Tibial artery (tissue), 4 donors: Measurements from ENCODE around the gene FBXL5.

Experiments
- DNase-seq, 2 donors: peaks; one replicate each; pipeline ENCODE4 v3.0.0-alpha.2; 2019
- H3K27ac ChIP-seq, 2 donors: fragments of 200-600 bp; sonication (generic) in 1 of 2; 1 replicate in 1 of 2; 2 replicates in 1 of 2; pipeline ENCODE4 v1.5.1; 2018 to 2019; ENCODE audit warnings: mild to moderate bottlenecking in 1 of 2
- H3K27me3 ChIP-seq, 2 donors: fragments of 200-600 bp; sonication (generic) in 1 of 2; one replicate each; pipeline versions ENCODE4 v1.5.1 to v1.6.0; 2016 to 2019
- H3K36me3 ChIP-seq, 3 donors: fragments of 200-600 bp; sonication (generic) in 2 of 3; one replicate each; pipeline ENCODE4 v1.5.1; 2016 to 2019; ENCODE audit warnings: mild to moderate bottlenecking in 2 of 3
- H3K4me1 ChIP-seq, 4 donors: fragments of 200-600 bp; sonication (generic) in 2 of 4; 1 replicate in 3 of 4; 2 replicates in 1 of 4; pipeline ENCODE4 v1.5.1; 2016 to 2019
- H3K4me3 ChIP-seq, 2 donors: fragments of 200-600 bp; sonication (generic) in 1 of 2; 1 replicate in 1 of 2; 2 replicates in 1 of 2; pipeline ENCODE4 v1.5.1; 2018 to 2019; ENCODE audit warnings: mild to moderate bottlenecking in 2 of 2
- H3K9me3 ChIP-seq, 3 donors: fragments of 200-600 bp; sonication (generic) in 1 of 3; one replicate each; pipeline ENCODE4 v1.5.1; 2016 to 2019
- intact Hi-C: fragments of 100-400 bp; cut with DNase I; formaldehyde crosslinking; loops from one replicate; pipeline ENCODE4 v1.15.0; 2023; ENCODE audit warnings: low total_unique reads
- TF ChIP-seq, protein P1 (sequence below), 2 experiments: fragments of 200-600 bp in 1 of 2; fragments of 450-650 bp in 1 of 2; IDR thresholded peaks; one replicate each; pipeline ENCODE4 v1.5.1; 2017 to 2019; ENCODE audit warnings: antibody characterized with exemption in 2 of 2, mild to moderate bottlenecking in 1 of 2, moderate library complexity in 1 of 2

The FBXL5 gene

GRCh38 chr4:15676039-15676438, 20.9 kb upstream of the FBXL5 start:
- Histone ChIP-seq H3K4me1 (peaks cover 0 to 3% (median 1%) of the 10 kb centered on the region in 4 donors), H3K4me3 (no peak overlapping the region), H3K27me3 (no peaks in the 10 kb centered on the region), H3K27ac (no peak overlapping the region), H3K36me3 (no peaks in the 10 kb centered on the region), H3K9me3 (no peaks in the 10 kb centered on the region)
- intact Hi-C loops: no loop called here
- TF ChIP-seq, protein P1, sequence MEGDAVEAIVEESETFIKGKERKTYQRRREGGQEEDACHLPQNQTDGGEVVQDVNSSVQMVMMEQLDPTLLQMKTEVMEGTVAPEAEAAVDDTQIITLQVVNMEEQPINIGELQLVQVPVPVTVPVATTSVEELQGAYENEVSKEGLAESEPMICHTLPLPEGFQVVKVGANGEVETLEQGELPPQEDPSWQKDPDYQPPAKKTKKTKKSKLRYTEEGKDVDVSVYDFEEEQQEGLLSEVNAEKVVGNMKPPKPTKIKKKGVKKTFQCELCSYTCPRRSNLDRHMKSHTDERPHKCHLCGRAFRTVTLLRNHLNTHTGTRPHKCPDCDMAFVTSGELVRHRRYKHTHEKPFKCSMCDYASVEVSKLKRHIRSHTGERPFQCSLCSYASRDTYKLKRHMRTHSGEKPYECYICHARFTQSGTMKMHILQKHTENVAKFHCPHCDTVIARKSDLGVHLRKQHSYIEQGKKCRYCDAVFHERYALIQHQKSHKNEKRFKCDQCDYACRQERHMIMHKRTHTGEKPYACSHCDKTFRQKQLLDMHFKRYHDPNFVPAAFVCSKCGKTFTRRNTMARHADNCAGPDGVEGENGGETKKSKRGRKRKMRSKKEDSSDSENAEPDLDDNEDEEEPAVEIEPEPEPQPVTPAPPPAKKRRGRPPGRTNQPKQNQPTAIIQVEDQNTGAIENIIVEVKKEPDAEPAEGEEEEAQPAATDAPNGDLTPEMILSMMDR (IDR thresholded peaks at IDR 0.05): no peak
- DNase-seq: no peak

- H3K27ac ChIP-seq: no peak overlapping the region
- intact Hi-C loops: no loop called here
- no peak overlapping the region for H3K4me3 ChIP-seq
- DNase-seq: no peak
- H3K9me3 ChIP-seq: no peaks in the 10 kb centered on the region
- H3K27me3 ChIP-seq: no peaks in the 10 kb centered on the region
- peaks cover 0 to 8% (median 0%) of the 10 kb centered on the region in 4 donors for H3K4me1 ChIP-seq
- H3K36me3 ChIP-seq: no peaks in the 10 kb centered on the region
- TF ChIP-seq, protein P1 (IDR thresholded peaks at IDR 0.05): no peak
Observed at GRCh38 chr4:15675356-15675755, 20.2 kb upstream of the FBXL5 start.

DNA sequence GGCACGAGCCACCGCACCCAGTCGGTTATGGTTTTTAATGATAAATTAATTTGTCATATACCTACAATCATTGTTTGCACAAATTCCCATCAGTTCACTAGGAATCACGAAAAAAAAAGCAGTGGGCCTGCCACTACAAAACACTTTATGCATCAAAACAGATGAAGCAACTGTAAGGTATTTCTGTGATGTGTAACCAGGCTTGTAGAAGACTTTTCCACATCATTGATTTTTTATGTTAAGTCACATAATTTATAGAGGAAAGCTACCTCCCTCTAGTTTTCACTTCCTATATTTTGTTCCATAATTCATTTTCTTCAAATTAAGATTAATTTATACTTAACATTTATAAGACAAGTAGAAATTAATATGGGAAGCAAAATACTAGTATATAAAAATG, 19.8 kb upstream of the FBXL5 start:
- TF ChIP-seq, protein P1 (IDR thresholded peaks at IDR 0.05): no peak
- Histone ChIP-seq H3K4me3 (no peak overlapping the region), H3K4me1 (peaks cover 0 to 9% (median 0%) of the 10 kb centered on the region in 4 donors), H3K27ac (no peak overlapping the region), H3K36me3 (no peaks in the 10 kb centered on the region), H3K9me3 (no peaks in the 10 kb centered on the region), H3K27me3 (no peaks in the 10 kb centered on the region)
- no peak for DNase-seq
- intact Hi-C loops: no loop called here

- Histone ChIP-seq H3K4me3 (no peak overlapping the region), H3K27me3 (no peaks in the 10 kb centered on the region), H3K27ac (no peak overlapping the region), H3K4me1 (peaks cover 0 to 9% (median 0%) of the 10 kb centered on the region in 4 donors), H3K36me3 (no peaks in the 10 kb centered on the region), H3K9me3 (no peaks in the 10 kb centered on the region)
- intact Hi-C loops: no loop called here
- no peak for DNase-seq
- TF ChIP-seq, protein P1 (IDR thresholded peaks at IDR 0.05): no peak
Observed at GRCh38 chr4:15674046-15674445, 18.9 kb upstream of the FBXL5 start.

DNA sequence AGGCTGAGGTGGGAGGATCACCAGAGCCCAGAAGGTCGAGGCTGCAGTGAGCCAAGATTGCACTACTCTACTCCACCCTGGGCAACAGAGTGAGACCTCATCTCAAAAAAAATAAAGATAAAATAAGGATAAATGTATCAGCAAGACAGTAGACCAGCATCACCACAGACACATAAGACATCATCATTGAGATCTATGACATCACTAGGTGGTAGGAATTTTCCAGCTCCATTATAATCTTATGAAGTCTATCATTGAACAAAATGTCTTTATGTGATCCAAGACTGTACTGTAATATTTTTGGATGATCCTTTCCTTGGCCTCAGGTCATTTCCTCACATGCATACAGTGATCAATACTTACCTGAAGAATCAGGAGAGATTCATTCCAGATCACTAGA, 18.2 kb upstream of the FBXL5 start:
- H3K4me3 ChIP-seq: no peak overlapping the region
- no peak overlapping the region for H3K27ac ChIP-seq
- H3K36me3 ChIP-seq: no peaks in the 10 kb centered on the region
- DNase-seq: no peak
- intact Hi-C loops: no loop called here
- H3K9me3 ChIP-seq: no peaks in the 10 kb centered on the region
- H3K4me1 ChIP-seq: peaks cover 0 to 9% (median 0%) of the 10 kb centered on the region in 4 donors
- TF ChIP-seq, protein P1 (IDR thresholded peaks at IDR 0.05): no peak
- H3K27me3 ChIP-seq: no peaks in the 10 kb centered on the region

DNA sequence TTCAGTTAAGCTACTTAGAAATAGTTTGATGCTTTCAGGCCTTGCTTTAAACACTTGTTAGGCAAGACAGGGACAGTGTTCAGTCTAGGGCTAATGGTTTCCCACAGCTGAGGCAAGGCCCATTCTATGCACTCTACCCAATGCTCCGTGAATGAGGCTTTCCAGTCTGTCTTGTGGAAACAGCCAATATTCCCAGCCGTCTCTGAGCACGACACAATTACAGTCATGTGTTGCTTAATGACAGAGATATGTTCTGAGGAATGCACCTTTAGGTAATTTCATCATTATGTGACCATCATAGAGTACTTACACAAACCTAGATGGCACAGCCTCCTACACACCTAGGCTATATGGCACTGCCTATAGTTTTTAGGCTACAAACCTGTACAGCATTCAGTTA, 16.9 kb upstream of the FBXL5 start:
- TF ChIP-seq, protein P1 (IDR thresholded peaks at IDR 0.05): no peak

More for the DNA sequence above, 16.9 kb upstream of the FBXL5 start:
- DNase-seq: no peak
- Histone ChIP-seq H3K9me3 (no peaks in the 10 kb centered on the region), H3K4me1 (peaks cover 0 to 9% (median 0%) of the 10 kb centered on the region in 4 donors), H3K36me3 (no peaks in the 10 kb centered on the region), H3K27ac (no peak overlapping the region), H3K4me3 (no peak overlapping the region), H3K27me3 (no peaks in the 10 kb centered on the region)
- intact Hi-C loops: no loop called here
